Cerebellar nuclear complex (tissue), 1 donor: ENCODE results near the gene RAB27B.
"Not testable (repeated sequence)": the region's sequence is repeated elsewhere in the genome, so short reads cannot be mapped to it uniquely, and the experiment has no call there.

Experiments
- DNase-seq, 2 experiments: peaks; one replicate each; lab custom pipeline; 2025; lab: John Stamatoyannopoulos, UW

The RAB27B gene

GRCh38 chr18:54815086-54815485, 13.2 kb upstream of the RAB27B start:
- DNase-seq = no peak

- not testable (repeated sequence) for DNase-seq
These were observed 7.4 kb upstream of the RAB27B start for GRCh38 chr18:54820785-54821275.

- no peak for DNase-seq
These were observed 5.1 kb upstream of the RAB27B start for GRCh38 chr18:54822872-54823845.

GRCh38 chr18:54824761-54825160, 3.5 kb upstream of the RAB27B start:
- DNase-seq = no peak

- peak in 1 of 2 experiments; percentile 83 for DNase-seq
These were observed 2.5 kb upstream of the RAB27B start for GRCh38 chr18:54825601-54826344.

GRCh38 chr18:54828986-54829385, 709 bp downstream of the RAB27B start:
- no peak for DNase-seq

- no peak for DNase-seq
These were observed 1.6 kb downstream of the RAB27B start for GRCh38 chr18:54829856-54830255.

GRCh38 chr18:54830260-54830659, 2.0 kb downstream of the RAB27B start:
- DNase-seq = no peak

- no peak for DNase-seq
These were observed 2.6 kb downstream of the RAB27B start for GRCh38 chr18:54830866-54831265.

- DNase-seq = no peak
These were observed 7.7 kb downstream of the RAB27B start for GRCh38 chr18:54835944-54836343.

- no peak for DNase-seq
These were observed 15.0 kb downstream of the RAB27B start for GRCh38 chr18:54843314-54843713.

GRCh38 chr18:54845787-54846186, 17.5 kb downstream of the RAB27B start:
- no peak for DNase-seq

GRCh38 chr18:54848121-54848520, 19.8 kb downstream of the RAB27B start:
- no peak for DNase-seq

GRCh38 chr18:54849683-54850082, 21.4 kb downstream of the RAB27B start:
- no peak for DNase-seq

- DNase-seq = no peak
These were observed 22.3 kb downstream of the RAB27B start for GRCh38 chr18:54850598-54850997.

- no peak for DNase-seq
These were observed 24.8 kb downstream of the RAB27B start for GRCh38 chr18:54852780-54853675.

GRCh38 chr18:54855050-54855449, 26.8 kb downstream of the RAB27B start:
- not testable (repeated sequence) for DNase-seq

GRCh38 chr18:54856105-54856646, 27.9 kb downstream of the RAB27B start:
- DNase-seq = no peak

- DNase-seq = no peak
These were observed 29.2 kb downstream of the RAB27B start for GRCh38 chr18:54857499-54857898.

GRCh38 chr18:54859667-54860421, 31.6 kb downstream of the RAB27B start:
- DNase-seq = no peak

GRCh38 chr18:54860941-54861340, 32.7 kb downstream of the RAB27B start:
- DNase-seq = no peak
